DMS79 treated with DMSO at 0.1 percent for 48 hours (cell line): Measurements from ENCODE around the gene CIDEA.
"Not testable (repeated sequence)": the region's sequence is repeated elsewhere in the genome, so short reads cannot be mapped to it uniquely, and the experiment has no call there.

Source experiments
- DNase-seq: peaks from one replicate; lab custom pipeline; 2025; lab: John Stamatoyannopoulos, UW

CIDEA gene

DNA sequence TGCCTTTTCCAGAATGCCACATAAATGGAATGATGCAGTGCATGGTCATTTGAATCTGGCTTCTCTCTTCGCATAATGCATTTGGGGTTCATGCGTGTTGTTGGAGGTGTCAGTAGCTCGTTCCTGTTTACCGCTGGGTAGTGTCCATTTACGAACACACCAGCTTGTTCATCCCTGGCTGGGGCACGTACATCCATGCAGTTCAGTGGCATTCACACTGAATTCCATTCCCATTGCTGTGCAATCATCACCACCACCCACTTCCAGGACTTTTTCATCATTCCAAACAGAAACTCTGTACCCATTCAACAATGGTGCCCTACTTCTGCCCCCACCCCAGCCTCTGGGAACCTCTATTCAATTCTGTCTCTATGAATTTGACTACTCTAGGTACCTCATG, 14.7 kb upstream of the CIDEA start:
- DNase-seq: no peak

DNA sequence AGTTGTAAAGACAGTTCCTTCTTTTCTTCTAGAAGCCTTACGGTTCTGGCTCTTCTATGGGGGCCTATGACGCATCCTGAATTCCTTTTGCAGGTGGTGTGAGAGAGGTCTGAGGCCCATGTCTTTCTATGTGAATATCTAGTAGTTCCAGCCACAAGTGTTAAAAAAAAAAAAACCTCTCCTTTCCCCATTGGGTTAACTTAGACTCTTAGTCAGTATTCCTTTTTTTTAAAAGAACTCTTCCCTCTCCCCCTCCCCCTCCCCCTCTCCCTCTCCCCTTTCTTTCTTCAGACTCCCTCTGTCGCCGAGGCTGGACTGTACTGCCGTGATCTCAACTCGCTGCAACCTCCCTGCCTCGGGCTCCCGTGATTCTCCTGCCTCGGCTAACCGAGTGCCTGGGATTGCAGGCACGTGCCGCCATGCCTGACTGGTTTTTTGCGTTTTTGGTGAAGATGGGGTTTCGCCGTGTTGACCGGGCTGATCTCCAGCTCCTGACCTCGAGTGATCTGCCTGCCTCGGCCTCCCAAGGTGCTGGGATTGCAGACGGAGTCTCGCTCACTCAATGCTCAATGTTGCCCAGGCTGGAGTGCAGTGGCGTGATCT, 11.4 kb upstream of the CIDEA start:
- DNase-seq: no peak

DNA sequence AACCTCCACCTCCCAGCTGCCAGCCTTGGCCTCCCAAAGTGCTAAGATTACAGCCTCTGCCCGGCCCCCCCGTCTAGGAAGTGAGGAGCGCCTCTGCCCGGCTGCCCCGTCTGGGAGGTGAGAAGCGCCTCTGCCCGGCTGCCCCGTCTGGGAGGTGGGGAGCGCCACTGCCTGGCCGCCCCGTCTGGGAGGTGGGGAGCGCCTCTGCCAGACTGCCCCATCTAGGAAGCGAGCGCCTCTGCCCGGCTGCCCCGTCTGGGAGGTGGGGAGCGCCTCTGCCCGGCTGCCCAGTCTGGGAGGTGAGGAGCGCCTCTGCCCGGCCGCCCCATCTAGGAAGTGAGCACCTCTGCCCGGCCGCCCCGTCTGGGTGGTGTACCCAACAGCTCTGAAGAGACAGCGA, 10.9 kb upstream of the CIDEA start:
- DNase-seq: not testable (repeated sequence)

DNA sequence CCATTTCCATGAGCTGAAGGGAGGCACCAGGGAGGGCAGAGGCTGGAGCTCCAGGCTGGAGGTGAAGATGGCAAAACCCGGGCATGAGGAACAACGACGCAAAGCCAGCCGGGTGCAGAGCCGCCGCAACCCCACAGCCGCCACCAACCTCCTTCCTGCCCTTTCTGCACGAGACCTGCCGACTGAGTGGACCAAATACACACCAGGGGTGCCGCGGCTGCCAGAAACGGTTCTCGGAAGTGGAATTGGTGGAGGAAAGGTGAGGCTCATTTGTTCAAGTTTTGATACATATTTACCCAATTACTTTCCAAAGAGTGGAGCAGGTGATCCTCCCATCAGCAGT, 8.4 kb upstream of the CIDEA start:
- DNase-seq: no peak

DNA sequence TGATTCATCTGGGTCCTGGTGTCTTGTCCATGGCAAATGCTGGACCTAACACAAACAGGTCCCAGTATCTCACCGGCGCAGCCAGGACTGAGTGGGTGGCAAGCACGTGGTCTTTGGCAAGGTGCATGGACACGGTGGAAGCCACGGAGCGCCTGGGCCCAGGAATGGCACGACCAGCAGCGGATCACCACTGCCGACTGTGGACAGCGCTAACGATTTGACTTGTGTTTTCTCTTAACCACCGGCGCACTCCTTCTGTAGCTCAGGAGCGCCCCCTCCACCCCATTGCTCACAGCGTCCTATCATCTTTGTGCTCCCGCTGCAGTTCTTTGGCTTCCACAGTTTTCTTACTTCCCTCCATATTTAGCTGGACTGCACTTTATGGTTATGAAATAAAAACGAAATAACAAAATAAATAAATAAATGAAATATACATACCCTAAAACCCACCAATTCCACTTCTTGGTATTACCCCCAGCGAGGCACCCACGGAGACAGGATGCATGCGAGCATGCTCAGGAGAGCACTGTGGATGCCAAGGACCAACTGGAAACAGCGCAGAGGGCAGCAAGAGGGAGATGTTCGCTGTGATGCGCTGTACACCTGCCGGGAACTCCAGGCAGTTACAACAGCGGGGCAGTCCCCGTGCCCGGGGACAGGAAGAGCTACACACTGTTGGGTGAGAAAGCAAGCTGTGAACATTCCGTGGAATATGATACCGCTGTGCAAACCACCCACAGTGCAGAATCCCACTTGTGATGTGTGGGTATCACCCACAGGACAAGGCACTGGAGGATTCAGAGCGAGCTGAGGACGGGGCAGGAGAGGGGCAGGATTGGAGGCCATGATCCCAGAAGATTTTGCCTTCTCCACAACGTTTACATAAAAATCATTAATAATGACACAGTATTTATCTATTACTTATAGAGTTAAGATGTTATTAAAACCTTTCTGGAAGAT, 7.0 kb upstream of the CIDEA start:
- DNase-seq: no peak

DNA sequence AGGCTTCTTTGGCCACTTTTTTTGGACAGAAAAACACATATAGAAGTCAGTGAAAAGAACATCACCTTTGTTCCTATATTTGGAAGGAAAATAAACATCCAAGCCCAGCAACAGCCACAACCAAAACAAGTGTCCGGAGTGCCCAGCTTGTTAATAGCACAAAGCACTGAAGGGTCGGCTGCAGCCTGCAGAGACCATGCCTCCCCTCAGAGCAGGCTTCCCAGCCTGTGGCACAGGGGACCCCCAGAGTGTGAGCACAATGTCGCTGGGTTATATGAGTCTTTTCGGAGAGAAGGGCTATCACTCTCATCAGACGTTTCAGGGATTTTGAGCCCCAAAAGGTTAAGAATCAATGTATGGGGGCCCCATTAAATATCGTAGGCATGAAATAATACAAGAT, 6.2 kb upstream of the CIDEA start:
- no peak for DNase-seq

DNA sequence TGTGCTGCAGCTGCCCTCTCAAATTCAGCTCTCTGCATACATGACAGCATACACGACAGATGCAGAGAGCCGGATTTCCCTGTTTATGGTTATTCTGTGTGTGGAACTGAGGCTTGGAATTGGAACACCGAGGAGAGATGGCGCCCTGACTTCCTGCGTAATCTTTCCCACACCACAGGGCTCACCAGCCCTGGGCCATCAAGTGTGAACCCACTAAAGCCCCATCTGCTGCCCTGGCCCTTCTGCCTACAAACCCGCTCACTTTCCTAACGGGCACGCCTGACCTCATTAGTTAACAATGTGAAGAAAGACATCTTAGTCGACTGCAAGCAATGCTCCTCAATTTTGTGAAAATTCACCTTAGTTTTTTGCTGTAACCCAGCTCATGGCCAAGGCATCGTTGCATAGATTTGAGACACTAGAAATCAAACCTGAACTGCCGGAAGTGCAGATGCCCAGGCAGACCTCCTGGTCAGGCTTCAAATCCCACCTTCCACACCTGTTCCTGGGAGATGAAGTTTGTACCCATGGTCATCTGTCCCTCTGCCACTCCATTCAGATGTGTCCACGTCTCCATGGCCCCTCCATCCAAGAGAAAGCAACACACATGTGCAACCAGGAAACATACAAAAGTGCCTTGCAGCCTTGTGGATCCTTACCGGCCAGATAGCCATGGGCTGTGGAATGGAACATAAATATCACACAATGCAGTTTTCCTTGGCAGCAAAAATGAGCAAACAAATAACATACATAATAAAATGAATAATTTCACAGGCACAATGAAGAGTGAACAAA, 5.0 kb upstream of the CIDEA start:
- no peak for DNase-seq

DNA sequence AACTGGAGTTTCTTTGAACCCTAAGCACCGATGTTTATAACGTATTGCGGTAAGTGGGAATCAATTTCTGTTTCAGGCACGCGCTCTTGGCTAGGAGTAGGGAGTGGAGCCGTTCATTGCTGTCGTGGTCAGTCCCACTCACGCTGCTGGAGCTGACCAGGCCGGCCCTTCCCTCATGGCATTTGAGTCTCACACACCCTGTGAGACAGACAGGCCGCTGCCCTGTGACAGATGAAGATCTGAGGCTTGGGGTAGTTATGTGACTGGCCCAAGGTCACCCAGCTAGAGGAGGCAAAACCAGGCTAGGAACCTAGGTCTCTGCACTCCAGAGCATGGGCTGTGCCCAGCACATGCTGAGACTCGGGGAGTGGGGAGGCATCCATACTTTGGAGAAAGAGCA, 2.9 kb upstream of the CIDEA start:
- DNase-seq: no peak

DNA sequence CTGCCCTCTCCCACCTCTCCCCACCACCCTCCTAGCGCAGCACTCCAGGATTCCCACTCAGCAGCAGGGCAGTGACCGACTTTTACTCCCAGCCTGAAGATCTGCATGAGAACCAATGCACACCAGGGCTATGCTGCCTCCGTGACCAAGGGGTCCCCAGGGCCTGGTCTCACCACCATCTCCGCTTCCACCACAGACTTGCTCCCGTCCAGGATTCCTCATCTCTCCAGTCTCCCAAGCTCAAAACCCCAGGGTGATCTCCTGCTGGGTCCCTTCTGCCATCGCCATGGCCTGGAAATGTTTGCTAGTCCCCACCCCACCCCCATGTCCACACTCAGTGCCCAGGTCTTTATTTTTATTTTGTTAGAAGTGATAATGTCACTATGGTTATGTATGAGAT, 2.1 kb upstream of the CIDEA start:
- no peak for DNase-seq

DNA sequence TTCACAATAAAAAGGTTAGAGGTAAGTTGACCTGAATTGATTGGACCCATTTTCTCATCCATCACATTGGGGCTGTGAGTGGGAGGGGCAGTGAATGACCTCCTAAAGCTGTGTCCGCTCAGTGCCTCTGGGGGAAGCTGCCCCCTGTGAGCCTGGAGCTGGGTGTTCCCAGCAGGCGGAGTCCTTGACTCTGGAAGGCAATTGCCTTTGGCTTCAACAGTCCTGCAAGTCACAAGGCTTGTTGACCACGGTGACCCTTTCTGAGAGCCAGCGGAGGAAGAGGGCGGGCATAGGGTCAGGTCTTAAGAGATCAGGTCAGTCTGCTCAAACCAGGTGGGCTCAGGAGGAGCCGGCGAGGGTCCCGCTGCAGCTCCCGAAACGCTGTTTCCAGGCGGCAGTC, 1.1 kb upstream of the CIDEA start:
- no peak for DNase-seq

DNA sequence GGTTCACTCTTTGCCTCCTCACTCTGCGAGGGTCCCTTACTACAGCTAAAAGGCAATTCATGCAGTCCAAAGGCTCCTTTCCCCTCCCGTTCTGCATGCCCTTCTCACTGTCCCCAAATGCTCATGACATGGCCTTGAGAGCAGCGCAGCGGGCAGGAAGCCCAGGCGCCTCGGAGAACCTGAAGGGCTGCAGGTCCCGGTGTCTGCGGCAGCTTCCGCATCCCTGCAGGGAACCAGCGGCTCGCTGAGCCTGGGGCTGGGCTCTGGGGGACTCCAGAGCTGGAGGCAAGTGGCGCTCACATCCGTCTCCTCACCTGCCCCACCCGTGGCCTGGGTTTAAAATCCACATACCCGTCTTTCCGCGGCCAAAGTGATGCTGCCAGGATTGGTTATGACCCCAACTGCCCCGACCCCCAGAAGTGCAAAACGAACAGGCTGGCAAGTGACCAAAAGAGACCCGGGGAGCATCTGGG, 462 bp upstream of the CIDEA start:
- no peak for DNase-seq

DNA sequence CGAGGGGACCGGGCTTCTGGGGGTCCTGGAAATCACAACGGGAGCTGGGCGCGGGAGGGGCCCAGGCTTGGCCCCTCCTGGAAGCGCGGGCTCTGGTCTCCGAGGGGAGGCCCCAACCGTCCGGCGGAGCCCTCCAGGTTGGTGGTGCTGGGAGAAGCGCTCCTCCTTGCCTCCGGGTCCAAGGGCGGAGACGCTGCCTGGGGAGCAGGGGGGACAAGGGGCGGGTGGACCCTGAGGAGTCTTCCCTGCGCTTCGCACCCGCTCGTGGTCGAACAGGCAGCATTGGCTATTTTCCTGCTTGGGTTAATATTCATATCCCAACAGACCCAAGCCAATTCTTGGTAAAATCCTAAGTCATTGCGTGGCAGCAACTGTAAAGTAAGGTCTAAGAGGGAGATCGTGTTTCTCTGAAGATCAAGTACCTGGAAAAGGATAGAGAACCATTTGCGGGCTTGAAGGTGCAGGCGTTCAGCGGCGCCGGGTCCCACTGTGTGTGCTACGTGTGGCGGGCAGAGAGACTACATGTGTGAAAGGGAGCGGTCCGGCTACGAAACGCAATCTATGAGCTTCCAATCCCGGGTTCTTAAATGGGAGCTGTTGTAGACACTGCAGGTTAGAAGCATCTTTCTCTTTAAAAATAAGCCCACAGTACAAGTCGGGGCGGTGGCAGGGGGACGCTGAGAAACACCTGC, 805 bp downstream of the CIDEA start:
- no peak for DNase-seq

DNA sequence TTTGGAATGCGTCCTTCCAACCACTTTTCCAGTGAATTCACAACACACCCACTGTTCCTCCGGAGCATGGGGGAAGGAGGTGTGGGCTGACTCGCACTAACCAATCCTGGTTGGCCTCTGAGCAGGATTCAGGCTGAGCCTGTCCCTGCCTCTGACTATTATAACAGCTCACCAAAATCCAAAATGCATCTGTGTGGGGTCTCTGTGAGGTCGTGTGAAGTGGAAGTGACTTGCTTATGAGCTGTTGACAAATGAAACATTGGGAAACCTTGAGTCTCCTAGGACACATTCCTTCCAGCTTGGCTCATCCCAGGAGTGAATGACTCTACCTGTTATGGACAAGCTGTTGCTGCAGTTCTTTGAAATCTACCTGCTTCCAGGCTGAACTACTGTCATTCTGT, 1.5 kb downstream of the CIDEA start:
- no peak for DNase-seq

DNA sequence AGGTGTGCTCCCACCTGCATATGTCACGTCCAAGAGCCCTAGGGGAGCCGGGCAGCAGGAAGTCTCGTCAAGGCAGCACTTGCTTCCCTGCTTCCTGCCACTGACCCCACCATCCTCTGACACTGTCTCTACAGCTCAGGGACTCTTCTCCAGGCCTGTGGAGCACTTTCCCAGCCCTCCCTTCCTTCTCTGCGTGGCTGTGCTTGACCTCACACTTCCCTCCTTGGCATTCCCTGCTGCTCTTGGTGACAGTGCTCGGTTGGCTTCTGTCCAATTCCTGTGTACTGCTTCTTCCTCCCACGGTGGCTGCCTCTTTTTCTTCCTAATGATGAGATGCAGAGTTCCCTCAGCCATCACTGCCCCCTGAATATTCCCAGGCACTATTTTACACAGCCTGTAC, 2.8 kb downstream of the CIDEA start:
- DNase-seq: no peak

DNA sequence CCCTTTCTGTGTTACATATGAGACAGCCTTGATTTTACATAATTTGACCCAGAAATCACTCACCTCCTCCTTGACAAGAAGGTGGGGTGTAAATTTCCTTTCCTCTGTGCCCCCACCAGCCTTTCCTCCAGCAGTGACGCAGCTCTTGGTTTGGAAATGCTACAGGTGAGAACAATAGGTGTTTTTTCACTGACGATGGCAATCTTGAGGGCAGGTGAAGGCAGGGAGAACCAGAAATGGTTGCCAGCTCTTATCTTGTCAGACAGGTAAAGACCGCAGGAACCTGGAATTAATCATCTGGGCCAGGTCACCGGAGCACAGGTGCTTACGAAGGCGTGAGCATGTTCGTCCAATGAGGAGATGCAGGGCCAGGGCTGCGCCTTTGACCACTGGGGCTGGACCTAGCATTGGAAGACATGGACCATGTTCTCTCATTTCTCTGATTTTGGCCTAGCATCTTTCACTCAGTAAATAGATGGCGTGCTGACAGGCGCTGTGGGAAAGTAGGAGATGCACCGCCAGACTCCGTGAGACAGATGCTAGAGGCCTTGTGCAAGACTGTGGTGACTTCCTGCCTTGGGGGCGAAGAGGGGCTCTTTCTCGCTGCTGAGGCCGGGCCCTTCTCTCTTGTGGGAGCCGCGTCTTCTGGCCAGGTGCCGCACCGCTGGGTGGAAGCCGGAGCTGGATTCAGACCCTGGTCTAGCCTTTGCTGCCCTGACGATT, 4.0 kb downstream of the CIDEA start:
- no peak for DNase-seq

DNA sequence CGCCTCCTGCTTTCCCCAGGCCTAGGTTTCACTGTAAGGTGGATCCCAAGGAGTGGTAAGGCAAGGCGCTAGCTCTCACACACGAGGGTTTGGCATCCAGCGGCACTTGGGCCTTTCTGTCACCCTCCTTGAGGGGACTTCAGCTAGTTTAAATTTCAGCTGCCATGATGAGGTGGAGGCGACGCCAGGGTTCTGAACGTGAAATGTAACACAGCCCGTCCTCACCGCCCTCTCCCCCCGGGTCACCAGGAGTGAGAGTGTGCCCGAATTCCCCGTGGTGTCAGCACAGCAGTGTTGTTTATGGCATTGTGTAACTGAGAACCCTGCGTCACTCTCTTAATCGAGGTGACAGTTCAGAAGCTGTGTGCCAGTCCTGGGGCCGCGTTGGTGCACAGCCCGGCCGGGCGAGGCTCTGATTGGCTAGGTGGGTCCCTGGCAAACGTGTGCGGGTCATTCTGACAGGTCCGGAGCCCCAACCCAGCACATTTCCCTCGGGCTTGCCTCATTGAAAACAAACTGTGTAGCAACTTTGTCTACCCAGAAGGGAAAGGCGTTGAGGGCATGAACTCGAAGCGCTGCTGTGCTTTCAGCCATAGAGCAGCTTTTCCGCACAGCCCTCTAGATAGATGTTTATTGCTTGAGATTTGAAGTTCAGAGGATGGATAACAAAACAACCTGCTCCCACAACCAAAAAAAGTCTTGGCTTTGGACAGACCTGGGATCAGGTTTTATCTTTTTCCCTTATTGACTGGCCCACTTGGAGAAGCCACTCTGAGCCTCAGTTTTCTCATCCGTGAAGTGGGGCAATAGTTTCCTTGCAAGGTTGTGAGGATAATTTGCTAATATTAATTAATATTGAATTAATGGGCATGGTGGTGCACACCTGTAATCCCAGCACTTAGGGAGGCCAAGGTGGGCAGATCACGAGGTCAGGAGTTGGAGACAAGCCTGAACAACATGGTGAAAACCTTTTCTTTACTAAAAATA, 4.9 kb downstream of the CIDEA start:
- no peak for DNase-seq

DNA sequence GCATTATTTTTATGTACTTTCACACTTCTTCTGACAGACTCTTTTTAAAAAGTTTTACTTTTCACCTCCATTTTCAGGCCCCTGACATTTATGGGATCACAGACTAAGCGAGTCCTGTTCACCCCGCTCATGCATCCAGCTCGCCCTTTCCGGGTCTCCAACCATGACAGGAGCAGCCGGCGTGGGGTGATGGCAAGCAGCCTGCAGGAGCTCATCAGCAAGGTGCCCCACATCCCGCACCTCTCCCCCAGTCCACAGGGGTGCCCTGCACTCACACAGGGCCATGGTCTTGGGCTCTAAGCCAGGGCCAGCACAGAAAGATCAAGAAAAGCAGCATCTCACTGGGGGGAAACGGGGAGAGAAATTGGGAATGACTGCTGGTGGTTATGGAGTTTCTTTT, 8.6 kb downstream of the CIDEA start:
- DNase-seq: no peak

DNA sequence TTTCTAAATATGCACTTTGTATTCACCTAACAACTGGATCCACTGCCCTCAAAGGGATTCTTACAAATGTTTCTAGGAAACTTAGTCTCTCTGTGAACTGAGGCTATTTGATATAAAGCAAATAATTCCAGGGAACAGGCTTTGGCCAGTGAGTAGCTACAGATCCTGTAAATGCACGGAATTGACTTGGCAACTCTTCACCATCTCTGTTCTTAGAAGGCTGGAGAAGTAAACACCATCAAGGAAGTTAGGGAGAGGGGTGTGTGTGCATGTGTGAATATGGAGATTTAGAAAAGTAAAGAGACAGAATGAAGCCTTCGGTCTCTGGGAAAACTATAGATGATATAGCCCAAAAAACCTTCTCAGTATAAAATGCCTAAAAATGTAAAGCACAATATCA, 10.7 kb downstream of the CIDEA start:
- no peak for DNase-seq

DNA sequence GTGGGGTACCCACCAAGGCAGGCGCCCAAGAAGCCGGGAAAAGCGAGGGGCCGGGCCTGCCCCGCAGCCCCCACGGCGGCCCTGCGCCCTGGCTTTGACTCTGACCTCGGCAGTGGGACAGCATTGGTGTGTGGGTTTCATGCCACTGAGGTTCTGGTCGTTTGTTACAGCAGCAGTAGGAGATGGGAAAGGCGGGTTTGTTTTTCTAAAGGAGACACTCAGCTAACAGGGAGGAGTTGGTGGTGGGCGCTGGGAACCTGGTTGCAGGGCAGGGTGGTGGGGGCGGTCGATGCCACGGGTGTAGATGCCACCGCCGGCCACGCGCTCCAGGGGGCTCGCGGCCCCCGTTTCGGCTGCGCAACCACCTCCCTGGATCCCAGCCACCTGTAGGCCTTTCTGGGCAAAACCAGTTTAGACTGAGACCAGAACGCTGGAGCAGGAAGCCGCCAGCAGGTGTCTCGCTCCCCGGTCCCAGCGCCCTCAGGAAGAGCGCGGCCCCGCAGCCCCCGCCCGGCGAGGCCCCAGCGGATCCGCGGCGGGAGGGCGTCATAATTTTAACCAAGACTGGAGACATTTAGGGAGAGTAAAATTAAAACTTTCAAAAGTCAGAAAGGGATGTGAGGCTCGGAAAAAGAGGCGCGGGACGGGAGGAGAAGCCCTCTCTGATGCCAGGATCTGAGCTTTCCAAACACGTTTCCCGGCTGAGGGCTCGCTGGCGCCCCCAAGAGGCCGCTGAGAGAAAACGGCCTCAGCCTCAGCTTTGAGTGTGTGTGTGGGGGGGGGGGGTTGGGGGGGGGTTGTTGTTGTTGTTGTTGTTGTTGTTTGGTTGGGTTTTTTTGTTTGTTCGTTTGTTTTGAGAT, 17.4 kb downstream of the CIDEA start:
- peak; percentile 52 for DNase-seq
